Measurements from ENCODE around the gene RIPOR3.

DNA sequence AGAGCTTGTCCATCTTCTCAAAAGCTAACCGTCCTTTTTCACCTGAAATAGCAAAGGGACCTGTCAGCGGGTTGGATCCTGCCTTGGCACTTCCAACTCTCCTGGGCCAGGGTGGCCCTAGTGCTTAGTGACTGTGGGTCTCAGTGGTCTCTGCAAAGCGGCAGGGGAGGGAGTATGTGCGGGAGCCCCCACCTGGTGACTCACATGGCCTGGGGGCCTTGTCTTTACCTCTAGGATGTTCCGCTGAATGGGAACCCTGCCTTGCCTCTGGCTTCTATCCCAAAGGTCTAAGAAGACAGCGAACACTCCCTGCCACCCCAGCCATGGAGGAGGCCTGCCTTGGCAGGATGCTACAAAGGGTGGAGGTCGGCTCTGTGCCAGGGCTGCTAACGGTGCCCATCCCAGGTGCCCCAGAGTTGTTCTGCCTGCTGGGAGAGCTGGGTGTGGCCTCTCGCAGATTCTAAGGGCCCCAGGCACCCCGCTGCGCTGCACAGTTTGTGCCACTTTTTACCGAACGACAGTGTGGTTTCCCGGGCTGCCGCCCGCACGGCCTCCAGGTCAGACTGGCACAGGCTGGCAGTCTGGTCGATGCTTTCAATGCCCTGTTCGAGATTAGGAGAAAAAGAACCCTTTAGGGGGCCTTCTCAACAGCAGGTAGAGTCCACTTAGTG is 103.9 kb downstream of the RIPOR3 start:
- TF ChIP-seq, protein P1, sequence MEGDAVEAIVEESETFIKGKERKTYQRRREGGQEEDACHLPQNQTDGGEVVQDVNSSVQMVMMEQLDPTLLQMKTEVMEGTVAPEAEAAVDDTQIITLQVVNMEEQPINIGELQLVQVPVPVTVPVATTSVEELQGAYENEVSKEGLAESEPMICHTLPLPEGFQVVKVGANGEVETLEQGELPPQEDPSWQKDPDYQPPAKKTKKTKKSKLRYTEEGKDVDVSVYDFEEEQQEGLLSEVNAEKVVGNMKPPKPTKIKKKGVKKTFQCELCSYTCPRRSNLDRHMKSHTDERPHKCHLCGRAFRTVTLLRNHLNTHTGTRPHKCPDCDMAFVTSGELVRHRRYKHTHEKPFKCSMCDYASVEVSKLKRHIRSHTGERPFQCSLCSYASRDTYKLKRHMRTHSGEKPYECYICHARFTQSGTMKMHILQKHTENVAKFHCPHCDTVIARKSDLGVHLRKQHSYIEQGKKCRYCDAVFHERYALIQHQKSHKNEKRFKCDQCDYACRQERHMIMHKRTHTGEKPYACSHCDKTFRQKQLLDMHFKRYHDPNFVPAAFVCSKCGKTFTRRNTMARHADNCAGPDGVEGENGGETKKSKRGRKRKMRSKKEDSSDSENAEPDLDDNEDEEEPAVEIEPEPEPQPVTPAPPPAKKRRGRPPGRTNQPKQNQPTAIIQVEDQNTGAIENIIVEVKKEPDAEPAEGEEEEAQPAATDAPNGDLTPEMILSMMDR (IDR thresholded peaks at IDR 0.05) = no peak
- no peak for TF ChIP-seq POLR2A (IDR thresholded peaks at IDR 0.05)
